Erythroblast (primary cell): Measurements from ENCODE around the gene NAPSA.
"Not testable (repeated sequence)": the region's sequence is repeated elsewhere in the genome, so short reads cannot be mapped to it uniquely, and the experiment has no call there.

Source experiments
- DNase-seq, 2 experiments: peaks; one replicate each; lab custom pipeline; 2025; lab: John Stamatoyannopoulos, UW
- GATA1 ChIP-seq: IDR thresholded peaks from 2 replicates; pipeline ENCODE4 v1.6.1; 2011; ENCODE audit warnings: low read depth, mild to moderate bottlenecking, control low read depth, low read length, moderate library complexity
- POLR2A ChIP-seq: IDR thresholded peaks from 2 replicates; pipeline ENCODE4 v1.6.1; 2011; ENCODE audit warnings: mild to moderate bottlenecking, low read length

The NAPSA gene

DNA sequence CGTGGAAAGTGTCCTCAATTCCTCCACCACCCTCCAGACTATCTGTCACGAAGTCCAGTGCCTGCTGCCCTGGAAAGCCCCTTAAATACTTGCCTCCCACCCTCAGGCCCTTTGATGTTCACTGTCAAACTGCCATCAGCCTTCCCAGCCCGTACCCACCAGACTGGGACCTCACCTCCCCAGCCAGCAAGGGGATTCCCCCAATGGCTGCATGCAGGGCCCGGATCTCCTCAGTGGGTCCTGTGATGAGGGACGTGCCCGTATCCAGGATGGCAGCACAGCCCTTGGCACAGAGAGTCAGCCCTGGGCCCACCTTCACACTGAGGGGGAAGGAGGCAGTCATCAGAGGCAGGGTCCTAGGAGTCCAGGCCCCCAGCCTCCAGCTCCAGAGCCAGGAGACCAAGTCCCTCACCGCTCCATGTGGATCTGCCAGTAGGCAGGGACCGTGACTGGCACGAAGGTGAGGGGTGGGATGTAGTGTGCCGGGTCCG lies 6.1 kb downstream of the NAPSA start:
- DNase-seq, result no peak
- no peak for TF ChIP-seq GATA1
- no peak for TF ChIP-seq POLR2A

DNA sequence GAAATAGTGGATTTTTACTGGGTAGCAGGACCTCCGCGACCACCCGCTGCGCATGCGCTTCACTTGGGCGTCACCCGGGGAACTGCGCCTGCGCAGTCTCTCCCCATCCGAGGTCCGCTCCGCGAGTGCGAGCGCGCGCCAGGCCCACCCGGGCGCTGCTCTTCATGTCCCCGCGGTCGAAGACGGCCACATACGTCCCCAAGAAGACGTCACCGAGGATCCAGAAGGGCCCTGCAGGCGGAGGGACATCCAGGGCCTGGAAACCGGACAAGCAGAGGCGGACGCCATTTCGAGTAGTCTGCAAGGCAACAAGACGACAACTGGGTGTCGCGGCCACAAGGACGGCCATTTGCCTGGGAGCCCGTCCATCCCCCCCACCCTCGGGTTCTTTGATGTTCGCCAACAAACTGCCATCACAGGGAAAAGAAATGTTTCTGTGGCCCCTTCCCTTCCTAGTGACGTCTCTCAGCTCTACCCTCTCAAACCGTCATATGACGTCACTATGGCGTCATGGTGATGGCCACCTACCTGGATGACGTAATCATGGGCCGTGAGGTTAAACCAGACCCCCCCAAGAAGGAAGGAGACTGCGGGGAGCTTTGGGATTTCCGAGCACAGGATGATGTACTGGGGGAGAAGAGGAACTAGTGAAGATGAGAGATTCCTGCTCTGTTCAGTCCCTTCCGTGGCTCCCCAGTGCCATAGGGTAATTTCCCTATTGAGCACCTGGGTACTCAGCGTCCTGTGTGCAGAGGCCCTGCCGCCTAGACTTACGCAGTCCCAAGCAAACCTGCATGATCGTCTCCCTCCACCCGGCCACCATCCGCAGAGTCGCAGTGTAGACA lies 6.7 kb downstream of the NAPSA start:
- TF ChIP-seq POLR2A, result peak; percentile 41
- TF ChIP-seq GATA1, result no peak
- DNase-seq, result peak in 1 of 2 experiments; percentile 37

DNA sequence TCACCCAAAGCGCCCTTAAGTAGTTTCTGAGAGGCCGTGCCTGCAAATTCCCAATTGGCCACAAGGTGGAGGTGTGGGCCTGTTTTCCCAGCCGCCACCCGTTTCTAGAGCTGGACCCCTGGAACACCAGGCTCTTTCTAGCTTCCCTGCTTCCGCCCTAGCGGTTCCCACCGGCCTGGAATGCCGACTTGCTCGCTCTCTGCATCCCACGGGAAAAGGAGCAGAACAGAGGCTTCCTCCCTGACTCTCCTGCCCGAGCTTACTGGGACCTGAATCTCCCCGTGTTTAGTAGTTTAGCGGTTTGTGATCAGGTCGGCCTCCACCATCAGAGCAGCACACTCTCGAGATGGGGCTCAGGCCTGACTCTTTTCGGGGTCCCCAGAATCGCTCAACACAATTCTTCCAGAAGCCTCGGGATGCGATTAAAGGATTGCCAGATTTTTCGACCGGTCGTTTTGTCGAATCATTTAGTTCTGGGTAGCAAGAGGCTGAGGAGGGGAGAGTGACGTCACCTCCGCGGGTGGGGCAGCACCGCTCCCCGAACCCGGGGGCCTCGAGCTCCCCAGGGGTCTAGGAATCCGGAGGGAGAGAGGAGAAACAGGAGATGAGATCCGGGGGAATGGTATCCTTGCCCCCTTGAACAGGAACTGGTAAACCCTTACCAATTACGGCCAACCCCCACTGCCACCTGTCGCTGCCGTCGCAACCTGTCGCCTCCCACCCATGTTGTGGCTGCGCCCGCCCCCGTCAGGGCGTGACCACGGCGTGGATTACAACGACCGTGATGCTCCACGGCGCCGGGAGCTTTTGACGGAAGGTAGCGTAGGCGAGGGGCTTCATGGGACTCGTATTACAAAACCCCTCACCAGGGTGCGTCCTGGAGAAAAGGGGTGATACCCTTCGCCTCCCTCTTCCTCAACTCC lies 8.0 kb downstream of the NAPSA start:
- TF ChIP-seq POLR2A (peak; percentile 32), GATA1 (no peak)
- DNase-seq, result peak; percentile 57 to 76

DNA sequence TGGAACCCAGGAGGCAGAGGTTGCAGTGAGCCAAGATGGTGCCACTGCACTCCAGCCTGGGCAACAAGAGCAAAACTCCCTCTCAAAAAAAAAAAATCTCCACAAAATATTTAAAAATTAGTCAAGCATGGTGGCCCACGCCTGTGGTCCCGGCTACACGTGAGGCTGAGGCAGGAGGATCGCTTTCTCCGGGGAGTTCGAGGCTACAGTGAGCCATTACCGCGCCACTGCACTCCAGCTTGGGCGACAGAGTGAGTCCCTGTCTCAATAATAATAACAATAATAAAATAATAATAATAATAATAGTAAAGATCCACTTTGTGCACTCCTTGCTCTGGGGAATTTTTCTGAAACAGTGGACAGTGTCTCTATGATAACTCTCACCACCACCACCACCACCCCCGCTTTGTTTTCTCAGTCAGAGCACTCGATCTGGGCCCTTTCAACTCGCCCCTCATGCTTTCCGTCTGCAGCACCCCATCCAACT lies 8.7 kb downstream of the NAPSA start:
- no peak for DNase-seq
- TF ChIP-seq GATA1 (no peak), POLR2A (no peak)

DNA sequence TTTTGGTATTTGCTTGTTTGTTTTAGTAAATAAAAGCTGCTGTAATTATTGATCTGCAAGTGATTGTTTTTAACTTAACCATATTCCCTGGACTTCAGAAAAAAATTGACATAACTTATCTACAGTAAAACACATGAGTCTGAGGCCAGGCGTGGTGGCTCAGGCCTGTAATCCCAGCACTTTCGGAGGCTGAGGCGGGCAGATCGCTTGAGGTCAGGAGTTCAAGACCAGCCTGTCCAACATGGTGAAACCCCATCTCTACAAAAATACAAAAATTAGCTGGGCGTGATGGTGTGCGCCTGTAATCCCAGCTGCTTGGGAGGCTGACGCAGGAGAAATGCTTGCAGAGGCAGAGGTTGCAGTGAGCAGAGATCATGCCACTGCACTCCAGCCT lies 12.0 kb downstream of the NAPSA start:
- not testable (repeated sequence) for DNase-seq

DNA sequence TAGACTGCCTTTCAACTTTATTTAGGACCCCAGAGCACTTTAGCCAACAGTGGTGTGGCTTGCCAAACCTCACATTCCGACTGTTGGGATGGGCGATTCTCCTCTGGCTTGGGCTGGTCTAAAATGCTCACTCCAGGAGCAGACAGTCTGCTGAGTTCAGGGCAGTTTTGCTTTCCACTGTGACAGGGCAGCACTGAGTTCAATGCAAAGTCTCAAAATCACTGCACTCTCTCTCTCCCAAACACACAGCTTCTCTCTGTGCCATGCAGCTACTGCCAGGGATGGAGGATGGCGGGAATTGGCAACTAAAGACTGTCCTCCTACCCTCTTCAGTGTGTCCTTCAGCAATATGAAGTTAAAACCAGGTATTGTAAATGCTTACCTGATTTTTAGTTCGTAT lies 13.2 kb downstream of the NAPSA start:
- no peak for DNase-seq
- TF ChIP-seq POLR2A (no peak), GATA1 (no peak)

DNA sequence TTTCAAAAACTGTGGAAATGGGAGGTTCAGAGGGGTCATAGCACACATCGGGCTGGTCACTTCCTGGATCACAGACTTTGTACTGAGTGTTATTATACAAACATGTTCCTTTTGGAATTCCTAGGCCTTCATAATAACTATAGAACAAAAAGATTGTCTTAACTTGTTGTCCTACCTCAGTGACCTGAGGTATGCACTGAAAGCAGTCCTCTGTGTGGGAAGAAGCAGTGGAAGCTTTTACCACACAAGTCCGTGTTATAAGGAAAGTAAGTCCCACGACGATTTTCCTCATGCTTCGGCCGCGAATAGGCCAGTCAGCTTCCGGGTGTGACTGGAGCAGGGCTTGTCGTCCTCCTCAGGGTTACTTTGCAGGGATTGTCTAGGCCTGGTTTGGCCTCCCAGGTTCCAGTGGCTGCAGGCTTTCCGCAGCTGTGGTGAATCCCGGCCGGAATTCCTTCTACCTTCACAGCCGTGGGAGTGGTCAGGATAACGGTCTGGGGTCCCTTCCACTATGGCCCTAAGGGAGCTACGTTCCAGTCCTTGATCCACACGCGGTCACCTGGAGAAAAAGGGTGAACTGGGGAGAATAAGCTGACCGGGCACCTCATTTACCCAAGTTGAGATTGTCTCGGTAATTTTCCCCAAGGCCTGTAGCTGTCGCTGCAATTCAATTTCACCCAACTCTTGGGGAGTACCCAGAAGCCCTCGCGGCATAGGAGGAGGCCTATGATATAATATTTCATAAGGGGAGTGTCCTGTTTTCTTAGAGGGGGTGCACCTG lies 16.0 kb downstream of the NAPSA start:
- DNase-seq, result no peak
- TF ChIP-seq GATA1, result no peak

DNA sequence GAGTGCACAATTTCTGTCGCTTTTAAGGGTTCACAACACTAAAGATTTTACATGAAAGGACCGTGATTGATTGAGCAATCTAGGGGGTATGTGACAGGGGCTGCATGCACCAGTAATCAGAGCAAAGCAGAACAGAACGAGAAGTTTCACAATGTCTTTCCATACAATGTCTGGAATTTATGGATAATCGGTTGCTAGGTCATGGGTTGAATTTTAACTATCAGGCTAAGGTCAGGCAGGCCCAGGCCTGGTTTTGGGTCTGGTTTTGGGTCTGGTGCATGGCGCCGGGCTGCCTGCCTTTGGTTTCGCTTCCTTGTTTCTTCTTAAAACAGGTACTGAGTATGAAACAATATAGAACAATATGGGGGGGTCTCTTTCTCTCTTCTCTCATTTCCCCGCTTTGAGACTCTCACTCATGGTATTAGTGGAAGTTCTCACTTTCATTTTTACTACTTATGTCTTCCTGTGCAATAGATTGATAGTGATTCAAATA lies 18.3 kb downstream of the NAPSA start:
- DNase-seq, result not testable (repeated sequence)

DNA sequence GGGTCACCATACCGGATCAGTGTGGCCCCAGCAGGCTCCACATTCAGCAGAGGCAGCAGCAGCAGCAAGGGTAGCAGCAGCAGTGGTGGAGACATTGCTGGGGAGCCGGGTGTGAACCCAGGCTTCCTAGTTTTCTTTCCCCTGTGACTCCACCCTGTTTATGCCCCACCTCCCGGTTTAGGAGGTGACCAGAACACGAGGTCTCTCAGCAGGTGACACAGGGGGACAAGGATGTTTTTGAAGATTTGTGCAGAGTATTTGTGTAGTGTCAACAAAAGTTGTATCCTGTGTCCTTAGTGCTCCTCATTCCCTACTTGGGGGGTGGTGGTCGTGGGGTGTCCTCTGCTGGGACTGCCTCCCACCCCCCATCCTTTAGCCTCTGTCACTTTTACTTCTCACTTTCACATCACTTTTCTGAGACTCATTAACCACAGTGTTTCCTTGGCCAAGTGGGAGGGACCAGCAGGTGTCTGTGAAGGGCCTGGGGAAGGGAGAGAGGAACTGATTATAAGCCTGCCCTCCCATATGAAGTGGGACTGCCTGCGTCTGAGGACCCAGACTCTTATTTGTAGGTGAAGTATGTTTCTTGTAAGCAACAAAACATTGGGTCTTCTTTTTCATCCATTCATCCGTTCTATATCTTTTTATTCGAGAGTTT lies 20.6 kb downstream of the NAPSA start:
- TF ChIP-seq POLR2A, result no peak
- no peak for TF ChIP-seq GATA1
- no peak for DNase-seq

DNA sequence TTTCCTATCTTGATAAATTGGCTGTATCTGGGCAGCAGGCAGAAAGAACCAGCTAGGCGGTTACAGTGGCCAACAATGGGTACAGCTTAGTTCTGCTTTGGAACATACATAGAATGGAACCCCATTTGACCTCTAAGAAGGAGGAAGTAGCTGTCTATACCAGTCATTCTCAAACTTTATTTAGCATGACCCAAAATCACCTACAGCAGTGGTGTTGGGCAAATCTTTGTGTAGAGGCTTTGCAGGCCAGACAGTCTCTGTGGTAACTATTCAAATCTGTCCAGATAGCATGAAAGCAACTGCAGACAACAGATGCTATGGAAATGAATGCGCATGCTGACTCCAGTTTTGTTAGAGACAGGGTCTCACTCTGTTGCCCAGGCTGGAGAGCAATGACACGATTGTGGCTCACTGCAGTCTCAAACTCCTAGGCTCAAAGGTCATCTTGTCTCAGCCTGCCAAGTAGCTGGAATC lies 24.3 kb downstream of the NAPSA start:
- TF ChIP-seq GATA1 (no peak), POLR2A (no peak)
- DNase-seq, result no peak

DNA sequence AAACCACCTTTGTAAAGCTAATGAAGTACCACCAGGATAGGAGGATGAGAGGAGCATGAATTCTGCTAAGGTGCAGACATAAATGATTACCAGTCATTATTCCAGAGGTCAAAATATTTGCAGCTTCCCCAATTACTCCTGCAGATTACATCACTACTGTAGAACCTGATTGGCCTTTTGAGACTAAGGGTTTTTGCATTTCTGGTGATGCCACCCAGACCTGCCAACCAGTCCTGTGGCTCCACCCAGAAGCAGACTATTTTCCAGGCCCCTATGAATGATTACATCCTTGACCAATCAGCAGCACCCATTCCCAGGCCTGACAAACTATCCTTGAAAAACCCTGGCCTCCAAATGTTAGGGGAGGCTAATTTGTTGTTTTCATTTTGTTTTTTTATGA lies 25.1 kb downstream of the NAPSA start:
- no peak for DNase-seq
- TF ChIP-seq POLR2A, result no peak
- TF ChIP-seq GATA1, result no peak

DNA sequence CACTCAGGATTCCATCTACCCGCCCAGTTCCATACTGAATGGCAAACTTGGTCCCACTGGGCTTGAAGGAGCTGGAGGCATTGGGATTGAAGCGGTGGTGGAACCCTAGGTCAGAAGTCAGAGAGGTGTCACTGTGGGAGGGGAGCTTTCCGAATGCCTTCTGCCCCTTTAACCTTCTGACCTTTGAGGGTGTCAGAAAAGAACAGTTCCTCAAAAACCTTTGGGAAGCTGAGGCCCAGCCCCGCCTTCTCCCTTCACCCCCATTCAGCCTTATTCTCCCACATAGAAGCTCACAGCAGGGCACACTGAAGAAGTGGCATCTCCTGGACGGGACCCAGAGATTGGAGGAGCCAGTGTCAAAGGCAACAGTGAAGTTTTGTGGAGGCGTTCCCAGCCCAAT lies 28.4 kb downstream of the NAPSA start:
- not testable (repeated sequence) for DNase-seq
